HepG2 (cell line): ENCODE data around the gene KRTAP22-2. TPM values are rescaled to one million over a fixed set of nuclear protein-coding genes. Genes with fewer than 3 reads are reported as not detected.

Source experiments
- ATAC-seq: fragments of 200-7000 bp; cut with Tn5 transposase; 3 replicates; pipeline ENCODE4 v1.9.1; 2020; ENCODE audit warnings: mild to moderate bottlenecking, moderate library complexity
- BruUV-seq: library from RNA; stranded (reverse); fragments of 400-500 nt; replicated peaks from 2 replicates; lab custom pipeline; 2021; lab: Mats Ljungman, UMichigan
- CTCF ChIA-PET: fragments of 300-600 bp; formaldehyde crosslinking; extraction: SDS; loops from one replicate; lab custom pipeline; 2021; ENCODE audit warnings: low total read pairs, inconsistent platforms, low intra/inter-chr PET ratio; lab: Yijun Ruan, JAX
- POLR2A ChIA-PET: fragments of 350-600 bp; sonication (Branson Sonifier 250); formaldehyde crosslinking; loops from one replicate; lab custom pipeline; 2020; ENCODE audit warnings: antibody characterized with exemption, inconsistent platforms; lab: Yijun Ruan, JAX
- DNase-seq: peaks from one replicate; pipeline ENCODE4 v3.0.0-alpha.2; 2015; ENCODE audit warnings: low spot score
- FAIRE-seq: peaks from 3 replicates; lab custom pipeline; 2011; peaks lifted over from hg19 to GRCh38; lab: Jason Lieb, UNC
- H2AFZ ChIP-seq: one replicate; pipeline ENCODE4 v1.6.1; 2011; ENCODE audit warnings: low read length, inconsistent platforms
- H3K27ac ChIP-seq: fragments of 300-600 bp; 3 replicates; pipeline ENCODE4 v1.8.0; 2011; ENCODE audit warnings: mixed run types, mild to moderate bottlenecking, mixed read lengths, low read length, inconsistent platforms; ENCODE audit not compliant: insufficient read depth; ENCODE audit errors: extremely low read length
- H3K27me3 ChIP-seq, 2 experiments: fragments of 200-600 bp in 1 of 2; 2 replicates in 1 of 2; 3 replicates in 1 of 2; pipeline versions ENCODE4 v1.6.0 to v1.8.0; 2011; ENCODE audit warnings: low read length in 2 of 2, mild to moderate bottlenecking in 2 of 2, moderate library complexity in 2 of 2, inconsistent platforms in 1 of 2; ENCODE audit not compliant: insufficient read depth in 2 of 2, control insufficient read depth in 1 of 2
- H3K36me3 ChIP-seq, 2 experiments: fragments of 200-600 bp in 1 of 2; replicated peaks in 1 of 2; 2 replicates in 1 of 2; 3 replicates in 1 of 2; pipeline versions ENCODE4 v1.5.1 to v1.8.0; 2011; ENCODE audit warnings: low read length in 2 of 2, inconsistent platforms in 1 of 2; ENCODE audit not compliant: insufficient read depth in 2 of 2, control insufficient read depth in 1 of 2
- H3K4me1 ChIP-seq: 2 replicates; pipeline ENCODE4 v1.5.1; 2012; ENCODE audit warnings: low read length, inconsistent platforms; ENCODE audit not compliant: insufficient read depth
- H3K4me2 ChIP-seq: 2 replicates; pipeline ENCODE4 v1.6.0; 2011; ENCODE audit warnings: low read depth, low read length, inconsistent platforms
- H3K4me3 ChIP-seq, 3 experiments: fragments of 200-600 bp in 1 of 3; sonication (generic), shearing (Covaris generic) in 1 of 3; replicated peaks in 1 of 3; 2 replicates each; pipeline ENCODE4 v1.5.1; 2011 to 2016; ENCODE audit warnings: low read length in 3 of 3, inconsistent platforms in 2 of 3, low read depth in 2 of 3, mild to moderate bottlenecking in 2 of 3, control low read depth in 1 of 3, mixed read lengths in 1 of 3; ENCODE audit not compliant: insufficient read depth in 1 of 3
- H3K79me2 ChIP-seq: one replicate; pipeline ENCODE4 v1.6.1; 2011; ENCODE audit warnings: low read length, inconsistent platforms; ENCODE audit not compliant: insufficient read depth
- H3K9ac ChIP-seq: 2 replicates; pipeline ENCODE4 v1.6.0; 2011; ENCODE audit warnings: mild to moderate bottlenecking, low read depth, low read length, inconsistent platforms; ENCODE audit not compliant: insufficient read depth
- H3K9me3 ChIP-seq: 2 replicates; pipeline ENCODE4 v1.5.1; 2012; ENCODE audit warnings: mild to moderate bottlenecking, low read length
- H4K20me1 ChIP-seq: 2 replicates; pipeline ENCODE4 v1.6.0; 2011; ENCODE audit warnings: inconsistent platforms, mild to moderate bottlenecking, low read length, moderate library complexity; ENCODE audit not compliant: insufficient read depth
- FOXO1 ChIP-seq: sonication (generic); formaldehyde crosslinking; IDR thresholded peaks from 2 replicates; pipeline ENCODE4 v1.4.0; 2020; ENCODE audit warnings: missing genetic modification reagents
- IRX3 ChIP-seq: sonication (generic); formaldehyde crosslinking; IDR thresholded peaks from 2 replicates; pipeline ENCODE4 v1.8.1; 2023; ENCODE audit warnings: mild to moderate bottlenecking, low read depth, missing genetic modification reagents, borderline replicate concordance
- SKIL ChIP-seq: sonication (generic); formaldehyde crosslinking; IDR thresholded peaks from 2 replicates; pipeline ENCODE4 v1.8.0; 2022; ENCODE audit warnings: missing genetic modification reagents, mild to moderate bottlenecking, moderate library complexity, borderline replicate concordance
- ZBED4 ChIP-seq: sonication (generic); formaldehyde crosslinking; IDR thresholded peaks from 2 replicates; pipeline ENCODE4 v1.4.0; 2020; ENCODE audit warnings: missing genetic modification reagents, borderline replicate concordance
- ZNF142 ChIP-seq: sonication (generic); formaldehyde crosslinking; IDR thresholded peaks from 2 replicates; pipeline ENCODE4 v1.4.0; 2020; ENCODE audit warnings: missing genetic modification reagents
- ZNF503 ChIP-seq: sonication (generic); formaldehyde crosslinking; IDR thresholded peaks from 2 replicates; pipeline ENCODE4 v1.4.0; 2020; ENCODE audit warnings: missing genetic modification reagents
- ZNF510 ChIP-seq: sonication (generic); formaldehyde crosslinking; IDR thresholded peaks from 2 replicates; pipeline ENCODE4 v1.4.0; 2020; ENCODE audit warnings: low read depth, mild to moderate bottlenecking, missing genetic modification reagents
- ZNF672 ChIP-seq: sonication (generic); formaldehyde crosslinking; IDR thresholded peaks from 2 replicates; pipeline ENCODE4 v1.8.1; 2022; ENCODE audit warnings: missing genetic modification reagents
- WGBS: methylation state at CpG from one replicate; pipeline ENCODE4 v1.1.6; 2017; ENCODE audit warnings: low lambda C conversion rate; 5-methylcytosine and 5-hydroxymethylcytosine counted together
- in situ Hi-C: cut with HindIII; loops from 2 replicates; pipeline ENCODE4 v1.10.0; 2017; ENCODE audit warnings: low pct_unique_long_range_greater_than_20kb; ENCODE audit not compliant: extremely low pct_ligation_motif_present
- intact Hi-C: fragments of 100-400 bp; cut with micrococcal nuclease; formaldehyde crosslinking; loops from one replicate; pipeline ENCODE4 v1.10.0; 2022; ENCODE audit not compliant: unreplicated experiment
- polyA plus RNA-seq, 8 experiments: library from polyadenylated mRNA; depleted of rRNA in 3 of 8; stranded (reverse) in 7 of 8; unstranded in 1 of 8; fragments of >200 nt; fragmentation: Illumina TruSeq in 4 of 8; extraction: Trizol in 4 of 8; gene quantifications; 2 replicates each; pipeline versions ENCODE4 v1.2.1 to v1.2.3, GENCODE V29; 2011 to 2016; ENCODE audit warnings: low read depth in 4 of 8, missing spikeins in 1 of 8, mixed read lengths in 1 of 8; ENCODE audit not compliant: insufficient read depth in 1 of 8
- total RNA-seq, 5 experiments: library from RNA; depleted of rRNA; stranded (reverse); fragments of >200 nt; fragmentation: Illumina TruSeq; extraction: Trizol; gene quantifications; 2 replicates each; pipeline ENCODE4 v1.2.3, GENCODE V29; 2016; ENCODE audit warnings: low read depth in 1 of 5
- TF ChIP-seq, protein P1 (sequence below): sonication (generic); formaldehyde crosslinking; IDR thresholded peaks from 2 replicates; pipeline ENCODE4 v1.5.1; 2020; ENCODE audit warnings: missing genetic modification reagents, mild to moderate bottlenecking, borderline replicate concordance

The KRTAP22-2 gene
- total and polyA plus RNA-seq, 2 of the 13 experiments (the other 11 are each of a cell fraction or from before 2014, with no cell fraction given), result not detected

GRCh38 chr21:30629200-30629599, 39.0 kb upstream of the KRTAP22-2 start:
- Histone ChIP-seq H3K4me2 (no peak overlapping the region), H3K27me3 (no peaks in the 10 kb centered on the region), H3K36me3 (no peaks in the 10 kb centered on the region), H2AFZ (no peak overlapping the region), H3K27ac (no peak overlapping the region), H3K79me2 (no peaks in the 10 kb centered on the region), H3K4me3 (no peak overlapping the region), H3K4me1 (no peaks in the 10 kb centered on the region), H4K20me1 (no peaks in the 10 kb centered on the region), H3K9me3 (peaks cover 87% of the 10 kb centered on the region), H3K9ac (no peak overlapping the region)
- ChIA-PET POLR2A (no interaction called here), CTCF (no interaction called here)
- ATAC-seq (no peak), FAIRE-seq (no peak), DNase-seq (no peak)
- intact Hi-C loops, result no loop called here
- BruUV-seq, result no TSS peak
- WGBS, result 0% methylated on average over 1 of the region's 1 CpG
- in situ Hi-C loops, result no loop called here
- no peak for TF ChIP-seq ZNF672
- TF ChIP-seq ZBED4 (CRISPR knock-in tag), result no peak
- TF ChIP-seq IRX3 (CRISPR knock-in tag), result no peak
- TF ChIP-seq FOXO1 (CRISPR knock-in tag), result no peak
- TF ChIP-seq SKIL (CRISPR knock-in tag), result no peak
- no peak for TF ChIP-seq ZNF142
- no peak for TF ChIP-seq ZNF503 (CRISPR knock-in tag)
- TF ChIP-seq ZNF510 (CRISPR knock-in tag), result no peak
- TF ChIP-seq, protein P1, sequence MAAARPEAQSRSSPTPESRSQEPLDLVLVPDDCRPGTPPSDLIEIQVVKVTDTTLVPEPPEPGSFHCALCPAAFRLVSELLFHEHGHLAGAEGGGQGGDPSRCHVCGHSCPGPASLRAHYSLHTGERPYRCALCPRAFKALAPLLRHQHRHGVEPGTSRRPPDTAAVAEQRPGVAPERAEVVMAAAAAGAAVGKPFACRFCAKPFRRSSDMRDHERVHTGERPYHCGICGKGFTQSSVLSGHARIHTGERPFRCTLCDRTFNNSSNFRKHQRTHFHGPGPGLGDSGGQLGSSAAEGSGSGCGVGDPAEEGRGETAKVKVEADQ (CRISPR knock-in tag), result no peak
